SKM-1 treated with dmso at 0.1 percent for 144 hours (cell line): ENCODE data around the gene ANKRD33B.
"Not testable (repeated sequence)": the region's sequence is repeated elsewhere in the genome, so short reads cannot be mapped to it uniquely, and the experiment has no call there.

Experiments
- DNase-seq: peaks from one replicate; lab custom pipeline; 2025; ENCODE audit not compliant: unreplicated experiment; lab: John Stamatoyannopoulos, UW

Gene ANKRD33B

DNA sequence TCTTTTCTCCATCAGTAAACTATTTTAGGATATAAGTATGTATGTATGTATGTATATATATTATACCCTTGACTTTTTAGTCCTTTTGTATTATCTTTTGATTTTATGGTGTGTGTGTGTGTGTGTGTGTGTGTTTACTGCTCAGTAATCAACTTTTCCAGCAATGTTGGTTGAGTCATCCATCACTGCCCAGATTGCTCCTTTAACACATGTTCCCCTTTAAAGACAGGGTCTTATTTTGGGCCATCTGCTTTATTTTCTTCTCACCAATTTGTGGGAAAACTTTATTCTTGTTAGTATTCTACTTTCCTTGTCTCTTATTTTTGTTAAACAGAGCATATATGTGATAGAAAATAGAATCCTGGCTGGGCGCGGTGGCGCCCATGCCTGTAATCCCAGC lies 28.1 kb downstream of the ANKRD33B start:
- no peak for DNase-seq

DNA sequence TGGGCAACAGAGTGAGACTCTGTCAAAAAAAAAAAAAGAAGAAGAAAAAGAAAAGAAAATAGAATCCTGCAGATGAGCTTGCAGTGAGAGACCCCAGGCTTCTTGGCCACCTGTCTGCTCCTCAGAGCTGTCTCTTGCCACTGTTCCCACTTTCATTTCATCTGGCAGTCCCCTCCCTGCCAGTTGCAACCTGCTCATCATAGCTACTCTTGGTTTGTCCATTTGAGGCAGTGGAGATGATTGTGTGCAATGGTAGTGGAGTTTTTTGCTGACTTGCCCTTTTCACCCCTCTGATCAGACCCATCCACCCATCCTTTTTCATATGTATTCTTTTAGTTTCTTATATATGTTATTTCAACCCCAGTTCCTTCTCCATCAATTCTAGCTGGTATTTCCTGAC lies 28.7 kb downstream of the ANKRD33B start:
- no peak for DNase-seq

DNA sequence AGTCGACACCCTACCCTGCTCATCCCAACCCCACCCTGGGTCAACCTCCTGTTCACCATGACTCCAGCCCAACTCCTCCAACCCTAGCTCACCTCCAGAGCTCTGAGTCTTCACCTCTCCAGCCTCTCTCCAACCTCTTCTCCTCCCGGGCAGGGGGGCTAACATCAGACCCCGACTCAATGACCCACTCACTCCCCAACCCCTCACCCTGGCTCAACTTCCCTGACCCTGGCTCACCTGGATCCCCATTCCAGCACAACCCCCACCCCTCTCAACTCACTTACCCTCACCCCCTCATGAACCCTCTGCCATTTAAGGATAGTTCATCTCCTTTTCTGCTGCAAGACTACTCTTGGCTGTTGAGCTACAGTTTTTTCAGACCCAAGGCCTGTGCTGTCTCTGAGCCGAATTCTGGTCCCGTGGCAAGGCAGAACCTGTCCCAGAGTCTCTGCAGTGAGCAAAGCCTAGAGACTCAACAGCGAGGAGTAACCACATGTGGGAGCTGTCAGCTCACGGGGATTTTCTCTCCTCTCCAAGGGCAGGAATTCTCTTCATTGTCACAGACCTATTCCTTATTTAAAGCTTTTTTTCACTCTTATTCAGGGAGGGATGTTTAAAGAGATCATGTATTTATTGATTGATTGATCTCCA lies 29.8 kb downstream of the ANKRD33B start:
- DNase-seq, result no peak

DNA sequence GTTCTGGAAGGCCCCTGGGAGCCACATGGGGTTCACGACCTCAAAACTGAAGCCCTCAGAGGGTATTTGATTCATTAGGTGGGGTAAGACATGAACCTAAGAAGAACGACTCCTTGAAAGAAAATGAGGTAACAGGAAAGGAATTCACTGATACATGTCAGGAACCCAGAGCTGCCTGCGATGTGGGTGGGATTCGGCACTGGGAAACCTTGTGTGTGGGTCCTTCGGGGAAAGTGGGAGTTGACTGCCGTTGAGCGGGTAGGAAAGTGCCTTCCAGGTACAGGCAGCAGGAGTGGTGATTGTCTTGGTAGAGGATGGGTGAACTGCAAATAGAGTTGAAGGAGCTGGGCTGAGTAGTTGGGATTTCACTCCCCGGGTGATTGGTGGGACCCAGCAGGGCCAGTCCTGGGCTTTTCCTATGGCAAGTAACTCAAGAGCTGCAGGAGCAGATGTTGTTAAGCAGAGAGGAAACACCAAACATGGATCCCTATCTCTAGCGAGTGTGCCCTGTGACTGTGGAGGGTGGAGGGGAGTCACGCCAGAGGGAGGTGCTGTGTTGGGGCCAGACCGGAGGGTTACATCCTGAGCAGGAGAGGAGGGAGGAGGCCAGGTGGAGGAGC lies 30.8 kb downstream of the ANKRD33B start:
- DNase-seq, result no peak

DNA sequence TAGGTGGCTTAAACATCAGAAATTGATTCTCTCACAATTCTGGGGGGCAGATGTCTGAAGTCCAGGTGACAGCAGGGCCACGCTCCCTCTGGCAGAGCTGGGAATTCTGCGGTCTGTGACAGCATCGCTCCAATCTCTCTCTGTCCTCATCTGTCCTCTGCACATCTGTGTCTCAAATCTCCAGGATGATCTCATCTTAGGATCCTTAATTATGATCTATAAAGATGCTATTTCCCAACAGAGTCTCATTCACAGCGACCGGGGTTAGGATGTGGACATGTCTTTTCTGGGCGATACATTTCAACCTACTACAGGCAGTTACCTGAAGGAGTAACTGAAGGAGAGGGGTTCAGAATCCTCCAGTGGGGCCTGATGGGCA lies 31.4 kb downstream of the ANKRD33B start:
- no peak for DNase-seq

DNA sequence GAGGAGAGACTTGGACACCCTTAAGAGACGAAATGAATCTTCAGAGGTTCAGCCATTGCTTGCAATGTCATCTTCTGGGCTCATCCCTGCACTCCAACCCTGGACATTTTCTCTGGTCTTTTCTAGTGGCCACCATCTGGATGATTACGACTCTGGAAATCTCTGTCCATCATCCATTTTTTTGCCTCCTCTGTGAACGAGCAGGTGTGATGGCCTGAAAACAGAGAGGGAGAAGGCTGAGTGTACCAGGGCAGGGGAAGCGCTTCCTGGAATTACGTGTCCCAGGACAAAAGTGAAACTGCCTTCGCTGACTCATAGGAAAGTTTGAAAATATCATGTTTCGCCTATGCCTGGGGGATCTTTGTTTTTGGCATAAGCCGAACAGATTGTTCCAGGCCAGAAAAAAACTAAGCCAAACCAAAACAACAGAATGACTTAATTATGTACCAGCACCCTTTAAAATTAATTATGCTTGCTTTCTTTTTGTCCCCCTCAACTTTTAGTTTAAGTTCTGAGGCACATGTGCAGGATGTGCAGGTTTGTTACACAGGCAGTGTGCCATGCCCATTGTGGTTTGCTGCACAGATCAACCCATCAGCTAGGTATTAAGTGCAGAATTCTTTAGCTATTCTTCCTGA lies 31.9 kb downstream of the ANKRD33B start:
- DNase-seq, result no peak

DNA sequence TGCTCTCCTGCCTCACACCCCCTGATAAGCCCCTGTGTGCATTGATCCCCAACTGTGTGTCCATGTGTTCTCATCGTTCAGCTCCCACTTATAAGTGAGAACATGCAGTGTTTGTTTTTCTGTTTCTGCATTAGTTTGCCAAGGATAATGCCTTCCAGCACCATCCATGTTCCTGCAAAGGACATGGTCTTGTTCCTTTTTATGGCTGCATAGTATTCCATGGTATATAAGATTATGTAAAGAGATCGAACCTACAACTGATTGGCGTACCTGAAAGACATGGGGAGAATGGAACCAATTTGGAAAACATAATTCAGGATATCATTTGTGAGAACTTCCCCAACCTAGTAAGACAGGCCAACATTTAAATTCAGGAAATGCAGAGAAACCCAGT lies 32.4 kb downstream of the ANKRD33B start:
- DNase-seq, result no peak

DNA sequence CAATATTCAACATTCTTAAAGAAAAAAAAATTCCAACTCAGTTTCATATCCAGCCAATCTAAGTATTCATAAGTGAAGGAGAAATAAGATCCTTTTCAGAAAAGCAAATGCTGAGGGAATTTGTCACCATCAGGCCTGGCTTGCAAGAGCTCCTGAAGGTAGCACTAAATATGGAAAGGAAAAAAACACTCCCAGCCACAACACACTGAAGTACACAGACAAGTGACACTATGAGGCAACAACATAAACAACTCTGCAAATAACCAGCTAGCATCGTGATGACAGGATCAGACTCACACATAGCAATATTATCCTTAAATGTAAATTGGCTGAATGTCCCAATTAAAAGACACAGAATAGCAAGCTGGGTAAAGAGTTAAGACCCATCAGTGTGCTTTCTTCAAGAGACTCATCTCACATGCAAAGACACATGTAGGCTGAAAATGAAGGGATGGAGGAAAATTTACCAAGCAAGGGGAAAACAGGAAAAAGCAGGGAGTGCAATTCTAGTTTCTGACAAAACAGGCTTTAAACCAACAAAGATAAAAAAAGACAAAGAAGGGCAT lies 33.1 kb downstream of the ANKRD33B start:
- DNase-seq, result no peak

DNA sequence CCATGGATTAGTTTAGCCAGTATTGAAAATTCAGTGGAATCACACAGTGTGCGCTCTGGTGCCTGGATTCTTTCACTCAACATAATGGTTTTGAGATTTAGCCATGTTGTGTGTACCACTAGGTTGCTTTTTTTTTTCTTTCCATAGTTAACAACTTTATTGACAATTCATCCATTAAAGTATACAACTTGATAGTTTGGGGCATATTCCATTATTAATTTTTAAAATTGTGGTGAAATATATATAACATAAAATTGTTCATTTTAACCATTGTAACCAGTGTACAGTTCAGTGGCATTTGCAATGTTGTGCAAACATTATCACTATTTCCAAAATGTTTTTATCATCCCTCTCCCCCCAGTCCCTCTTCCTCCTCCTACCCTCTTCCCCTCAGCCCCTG lies 35.2 kb downstream of the ANKRD33B start:
- DNase-seq, result no peak

DNA sequence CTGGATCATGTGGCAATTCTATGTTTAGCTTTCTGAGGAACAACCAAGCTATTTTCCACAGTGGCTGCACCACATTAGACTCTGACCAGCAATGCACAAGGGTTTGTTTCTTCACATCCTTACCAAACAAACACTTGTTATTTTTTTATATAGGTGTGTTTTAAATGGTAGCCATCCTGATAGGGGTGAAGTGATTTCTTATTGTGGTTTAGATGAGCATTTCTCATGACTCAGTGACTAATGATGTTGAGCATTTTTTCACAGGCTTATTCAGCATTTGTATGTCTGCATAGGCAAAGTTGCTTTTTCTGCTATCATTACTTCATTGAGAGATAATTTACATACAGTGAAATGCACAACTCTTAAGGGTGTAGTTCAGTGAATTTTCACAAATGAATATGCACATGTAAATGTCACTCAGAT lies 36.0 kb downstream of the ANKRD33B start:
- DNase-seq, result no peak

DNA sequence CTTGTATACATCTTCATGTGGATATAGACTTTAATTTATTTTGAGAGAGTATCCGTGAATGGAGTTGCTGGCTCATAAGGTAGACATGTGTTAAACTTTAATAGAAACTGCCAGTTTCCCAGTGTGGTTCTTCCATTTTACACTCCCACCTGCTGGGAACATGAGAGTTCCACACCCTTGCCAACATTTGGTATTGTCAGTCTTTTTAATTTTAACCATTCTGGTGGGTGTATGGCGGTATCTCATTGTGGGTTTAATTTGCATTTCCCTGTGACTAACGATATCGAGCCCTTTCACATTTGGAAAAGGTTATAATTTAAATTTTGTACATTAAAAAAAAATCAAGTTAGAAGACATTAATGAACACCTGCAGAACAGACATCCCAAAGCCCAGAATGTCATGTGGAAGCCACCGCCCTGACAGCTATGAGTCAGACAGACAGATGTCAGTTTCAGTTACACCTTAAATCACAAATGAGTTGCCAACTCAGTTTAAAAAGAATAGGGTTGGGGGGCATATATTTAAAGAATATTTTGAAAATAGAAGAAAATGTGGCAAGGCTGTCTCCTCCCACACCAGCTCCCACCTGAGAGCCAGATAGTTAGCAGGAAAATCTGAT lies 36.9 kb downstream of the ANKRD33B start:
- DNase-seq, result no peak

DNA sequence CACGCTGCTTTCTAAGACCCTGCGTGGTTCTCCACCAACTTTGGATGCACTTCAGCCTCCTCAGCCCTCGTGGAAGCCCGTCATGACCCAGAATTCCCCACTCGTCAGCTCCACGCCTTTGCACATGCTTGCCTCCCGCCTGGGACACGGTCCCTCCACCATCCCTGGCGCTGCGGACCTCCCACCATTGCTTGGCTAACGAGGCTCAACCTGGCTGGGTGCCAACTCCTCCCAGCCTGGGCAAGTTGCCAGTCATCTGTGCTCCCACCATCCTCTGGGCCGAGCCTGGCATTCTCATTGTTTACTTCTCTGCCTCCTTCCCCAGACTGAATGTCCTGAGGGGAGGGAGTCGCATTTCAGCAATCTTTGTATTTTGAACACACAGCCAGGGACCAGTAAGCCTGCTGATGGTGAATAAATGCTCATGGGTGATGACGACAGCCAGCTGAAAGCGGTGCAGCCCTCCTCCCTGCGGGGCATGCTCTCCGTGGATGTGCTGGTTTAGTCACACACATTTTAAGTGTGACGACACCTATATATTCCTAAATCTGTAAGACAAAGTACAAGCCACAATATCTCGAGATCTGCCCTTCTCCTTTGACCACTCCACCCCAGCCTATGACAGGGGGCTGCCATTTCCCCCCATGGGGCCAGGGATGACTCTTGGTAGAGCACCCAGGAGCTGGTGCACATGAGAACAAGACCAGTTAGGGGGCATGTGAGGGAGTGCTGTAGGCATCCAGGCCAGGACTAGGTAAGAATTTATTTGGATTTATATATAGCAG lies 37.6 kb downstream of the ANKRD33B start:
- no peak for DNase-seq

DNA sequence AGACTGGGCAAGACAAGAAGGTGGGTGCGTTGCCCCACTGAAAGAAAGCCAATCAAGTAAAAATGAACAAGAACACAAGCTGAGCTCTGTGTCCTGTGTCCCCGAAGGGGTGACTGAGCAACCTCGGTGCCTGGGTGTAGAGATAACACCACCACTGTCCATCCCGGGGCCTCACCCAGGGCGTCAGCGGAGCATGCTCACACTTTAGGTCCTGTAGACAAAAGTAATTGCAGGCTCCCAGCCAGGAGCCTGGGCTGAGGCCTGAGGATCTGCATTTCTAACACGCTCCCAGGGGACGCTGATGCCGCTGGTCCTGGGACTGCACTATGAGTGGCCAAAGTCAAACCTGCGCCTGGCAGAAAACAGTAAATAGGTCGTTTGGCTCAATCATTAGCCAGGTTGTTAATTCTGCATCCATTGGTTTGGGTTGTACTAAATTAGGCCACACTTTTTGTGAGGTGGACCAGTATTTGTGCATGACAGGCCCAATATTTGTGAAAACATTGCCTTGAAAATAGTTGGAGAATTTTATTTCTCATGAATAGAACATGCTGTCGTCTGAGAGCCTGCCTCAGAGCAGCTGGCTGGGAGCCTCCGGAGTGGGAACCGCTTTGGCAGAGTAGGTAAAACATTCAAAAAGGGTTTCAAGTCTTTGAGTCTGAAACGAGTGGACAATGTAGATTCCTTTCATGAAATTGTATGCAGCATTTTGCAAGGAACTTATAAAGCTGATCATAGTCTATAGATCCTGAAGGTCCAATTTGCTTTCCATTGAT lies 38.3 kb downstream of the ANKRD33B start:
- no peak for DNase-seq

DNA sequence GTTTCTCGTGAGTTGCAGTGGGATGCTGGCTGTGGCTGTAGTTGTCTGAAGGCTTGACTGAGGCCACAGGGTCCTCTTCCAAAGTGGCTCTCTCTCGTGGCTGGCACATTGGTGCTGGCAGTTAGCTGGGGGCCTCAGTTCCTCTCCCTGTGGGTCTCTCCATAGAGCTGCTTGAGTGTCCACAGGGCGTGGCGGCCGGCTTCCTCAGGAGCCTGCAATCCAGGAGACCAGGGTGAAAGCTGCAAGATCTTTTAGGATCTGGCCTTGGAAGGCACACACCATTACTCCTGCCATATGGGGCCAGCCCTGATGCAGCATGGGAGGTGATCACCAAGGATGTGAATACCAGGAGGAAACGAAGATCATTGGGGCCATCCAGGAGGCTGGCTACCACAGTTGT lies 41.1 kb downstream of the ANKRD33B start:
- no peak for DNase-seq

DNA sequence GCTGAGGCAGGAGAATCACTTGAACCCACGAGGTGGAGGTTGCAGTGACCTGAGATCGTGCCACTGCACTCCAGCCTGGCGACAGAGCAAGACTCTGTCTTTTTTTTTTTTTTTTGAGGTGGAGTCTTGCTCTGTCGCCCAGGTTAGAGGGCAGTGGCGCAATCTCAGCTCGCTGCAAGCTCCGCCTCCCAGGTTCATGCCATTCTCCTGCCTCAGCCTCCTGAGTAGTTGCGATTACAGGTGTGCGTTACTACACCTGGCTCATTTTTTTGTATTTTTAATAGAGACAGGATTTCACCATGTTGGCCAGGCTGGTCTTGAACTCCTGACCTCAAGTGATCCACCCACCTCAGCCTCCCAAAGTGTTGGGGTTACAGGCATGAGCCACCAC lies 42.8 kb downstream of the ANKRD33B start:
- DNase-seq, result not testable (repeated sequence)

DNA sequence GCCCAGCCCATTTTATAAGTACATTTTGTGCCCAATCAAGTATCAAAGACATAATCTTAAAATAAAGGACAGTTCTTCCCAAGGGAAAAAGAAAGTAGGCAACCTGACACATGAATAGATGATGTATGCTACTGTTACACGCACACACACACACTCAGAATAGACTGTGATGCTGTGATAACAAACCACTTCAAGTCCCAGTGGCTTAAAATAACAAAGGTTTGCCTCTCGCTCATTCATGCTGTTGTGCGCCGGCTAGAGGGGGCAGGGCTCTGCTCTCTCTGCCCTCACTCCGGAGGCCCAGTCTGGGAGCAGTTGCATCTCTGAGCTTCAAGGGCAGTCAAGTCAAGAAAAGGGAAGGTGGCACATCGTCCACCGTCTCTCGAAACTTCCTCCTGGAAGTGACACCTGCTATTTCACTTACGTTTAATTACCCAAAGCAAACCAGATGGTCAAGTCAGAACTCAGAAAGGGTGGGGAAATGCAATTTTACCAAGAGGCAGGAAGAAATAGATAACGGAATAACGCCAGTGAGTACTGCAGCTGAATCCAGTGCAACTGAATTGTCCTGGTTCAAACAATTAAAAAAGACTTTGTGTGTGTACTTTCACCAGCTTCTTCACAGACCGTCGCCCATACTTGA lies 43.3 kb downstream of the ANKRD33B start:
- peak; percentile 97 for DNase-seq

DNA sequence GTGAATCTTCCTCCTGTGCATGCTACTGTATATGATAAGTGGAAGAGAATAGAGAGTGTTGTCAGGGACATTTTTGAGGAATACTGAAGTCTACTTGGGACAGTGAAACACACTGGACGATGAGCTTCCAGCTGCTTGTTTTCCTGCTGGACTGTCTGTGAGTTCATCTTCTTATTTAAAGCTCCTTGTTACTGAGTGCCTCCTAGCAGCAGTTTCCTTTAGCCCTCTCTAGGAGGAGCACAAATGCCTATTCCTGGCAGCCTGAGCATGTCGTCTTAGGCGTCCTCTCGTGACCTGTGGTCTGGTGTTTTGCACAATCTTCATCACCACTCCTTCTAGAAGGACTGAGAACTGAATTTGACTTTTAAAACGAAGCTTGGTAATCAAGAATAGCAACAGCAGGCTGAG lies 43.8 kb downstream of the ANKRD33B start:
- DNase-seq, result peak; percentile 80

DNA sequence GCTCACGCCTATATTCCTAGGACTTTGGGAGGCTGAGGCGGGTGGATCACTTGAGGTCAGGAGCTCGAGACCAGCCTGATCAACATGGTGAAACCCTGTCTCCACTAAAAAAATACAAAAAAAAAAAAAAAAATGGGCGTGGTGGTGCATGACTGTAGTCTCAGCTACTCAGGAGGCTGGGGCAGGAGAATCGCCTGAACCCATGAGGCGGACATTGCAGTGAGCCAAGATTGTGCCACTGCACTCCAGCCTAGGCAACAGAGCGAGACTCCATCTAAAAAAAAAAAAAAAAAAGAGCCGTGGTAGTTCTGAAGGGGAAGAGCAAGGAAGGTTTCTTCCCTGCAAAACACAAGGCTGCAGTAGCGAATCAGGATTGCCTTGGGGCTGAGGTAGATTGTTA lies 44.2 kb downstream of the ANKRD33B start:
- not testable (repeated sequence) for DNase-seq

DNA sequence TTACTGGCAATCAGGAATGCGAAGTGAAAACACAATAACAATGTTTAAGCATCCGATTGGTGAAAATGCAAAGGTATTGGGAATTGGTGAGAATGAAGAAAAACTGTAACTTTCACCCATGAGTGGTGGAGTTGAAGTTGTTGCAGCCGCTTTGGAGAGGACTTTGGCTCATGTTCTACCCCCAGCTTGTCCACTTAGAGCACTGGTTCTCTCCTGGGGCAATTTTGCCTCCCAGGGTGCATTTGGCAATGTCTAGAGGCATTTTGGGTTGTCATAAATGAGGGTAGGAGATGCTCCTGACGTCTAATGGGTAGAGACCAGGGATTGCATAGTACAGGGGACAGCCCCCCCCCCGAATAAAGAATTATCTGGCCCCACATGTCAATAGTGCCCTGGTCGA lies 46.2 kb downstream of the ANKRD33B start:
- no peak for DNase-seq

DNA sequence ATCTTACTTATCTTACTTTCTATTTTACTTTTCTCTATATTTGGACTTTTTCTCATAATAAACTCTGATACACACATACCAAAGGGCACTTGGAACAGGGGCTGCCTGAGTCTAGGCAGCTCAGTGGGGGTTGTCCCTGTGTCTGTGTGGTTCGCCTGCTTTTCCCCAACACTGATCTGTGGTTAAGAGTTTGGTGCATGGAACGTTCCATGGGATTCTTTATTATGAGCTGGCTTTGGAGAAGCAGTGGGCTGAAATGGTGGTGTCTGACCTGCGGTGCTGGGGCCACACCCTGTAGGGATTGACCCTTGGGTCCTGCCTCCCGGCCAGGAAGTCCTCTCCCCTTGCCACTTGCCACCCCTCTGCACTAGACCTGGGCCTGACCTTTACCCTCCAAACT lies 47.4 kb downstream of the ANKRD33B start:
- DNase-seq, result no peak
